H9 (cell line): ENCODE results near the gene CCNG1. TPM values are rescaled to one million over a fixed set of nuclear protein-coding genes. Genes with fewer than 3 reads are reported as not detected.
A peak's percentile ranks its signal among the peaks of the same experiment; 100 is the strongest.

Experiments
- DNase-seq: peaks from one replicate; pipeline ENCODE4 v3.0.0-alpha.2; 2017
- H2AFZ ChIP-seq: one replicate; pipeline ENCODE4 v1.6.1; 2013; ENCODE audit warnings: mild to moderate bottlenecking, low read length, control low read depth, moderate library complexity
- H2AK5ac ChIP-seq: 2 replicates; pipeline ENCODE4 v1.6.1; 2013; ENCODE audit warnings: low read length, control low read depth, mixed read lengths; ENCODE audit not compliant: insufficient read length
- H2BK120ac ChIP-seq: one replicate; pipeline ENCODE4 v1.6.1; 2013; ENCODE audit warnings: low read depth, mild to moderate bottlenecking, low read length, control low read depth, inconsistent platforms; ENCODE audit not compliant: poor library complexity, severe bottlenecking
- H2BK12ac ChIP-seq: 2 replicates; pipeline ENCODE4 v1.6.1; 2013; ENCODE audit warnings: low read length, control low read depth, mixed read lengths, low read depth; ENCODE audit not compliant: insufficient read length
- H2BK15ac ChIP-seq: 2 replicates; pipeline ENCODE4 v1.6.1; 2013; ENCODE audit warnings: low read depth, low read length, control low read depth
- H2BK20ac ChIP-seq: one replicate; pipeline ENCODE4 v1.6.1; 2013; ENCODE audit warnings: low read depth, mild to moderate bottlenecking, low read length, control low read depth, inconsistent platforms; ENCODE audit not compliant: poor library complexity, severe bottlenecking
- H2BK5ac ChIP-seq: 2 replicates; pipeline ENCODE4 v1.6.1; 2013; ENCODE audit warnings: low read length, control low read depth, mixed read lengths; ENCODE audit not compliant: insufficient read length
- H3K14ac ChIP-seq: 2 replicates; pipeline ENCODE4 v1.6.1; 2013; ENCODE audit warnings: low read length, control low read depth; ENCODE audit not compliant: insufficient read depth
- H3K18ac ChIP-seq: 2 replicates; pipeline ENCODE4 v1.6.1; 2013; ENCODE audit warnings: low read depth, mild to moderate bottlenecking, mixed read lengths, low read length, control low read depth; ENCODE audit not compliant: insufficient read length
- H3K23ac ChIP-seq: 2 replicates; pipeline ENCODE4 v1.6.1; 2013; ENCODE audit warnings: low read length, control low read depth, mixed read lengths, low read depth; ENCODE audit not compliant: insufficient read length
- H3K23me2 ChIP-seq: 2 replicates; pipeline ENCODE4 v1.6.1; 2013; ENCODE audit warnings: low read depth, mild to moderate bottlenecking, mixed read lengths, low read length, control low read depth; ENCODE audit not compliant: insufficient read length, poor library complexity, severe bottlenecking
- H3K27ac ChIP-seq: 2 replicates; pipeline ENCODE4 v1.5.1; 2013; ENCODE audit warnings: low read length, control low read depth, mixed read lengths, low read depth; ENCODE audit not compliant: insufficient read length
- H3K27me3 ChIP-seq: 2 replicates; pipeline ENCODE4 v1.6.1; 2013; ENCODE audit warnings: low read length, control low read depth, inconsistent platforms; ENCODE audit not compliant: insufficient read depth
- H3K4ac ChIP-seq: 2 replicates; pipeline ENCODE4 v1.6.1; 2013; ENCODE audit warnings: low read depth, mild to moderate bottlenecking, control low read depth, inconsistent platforms, low read length, moderate library complexity
- H3K4me1 ChIP-seq: 2 replicates; pipeline ENCODE4 v1.6.1; 2013; ENCODE audit warnings: low read length, control low read depth, inconsistent platforms; ENCODE audit not compliant: insufficient read depth
- H3K4me2 ChIP-seq: 2 replicates; pipeline ENCODE4 v1.6.1; 2013; ENCODE audit warnings: low read length, control low read depth, mixed read lengths; ENCODE audit not compliant: insufficient read length, insufficient read depth
- H3K56ac ChIP-seq: 2 replicates; pipeline ENCODE4 v1.6.1; 2013; ENCODE audit warnings: low read depth, mild to moderate bottlenecking, mixed read lengths, low read length, control low read depth; ENCODE audit not compliant: insufficient read length
- H3K79me1 ChIP-seq: 2 replicates; pipeline ENCODE4 v1.6.1; 2013; ENCODE audit warnings: low read depth, mild to moderate bottlenecking, moderate library complexity, low read length, control low read depth, inconsistent platforms; ENCODE audit not compliant: insufficient read depth, poor library complexity, severe bottlenecking
- H3K79me2 ChIP-seq: 2 replicates; pipeline ENCODE4 v1.6.1; 2013; ENCODE audit warnings: low read length, control low read depth, inconsistent platforms; ENCODE audit not compliant: insufficient read depth
- H3K9ac ChIP-seq: 2 replicates; pipeline ENCODE4 v1.6.1; 2013; ENCODE audit warnings: low read length, control low read depth, mixed read lengths; ENCODE audit not compliant: insufficient read length; ENCODE audit errors: extremely low read depth
- H3K9me3 ChIP-seq: one replicate; pipeline ENCODE4 v1.6.1; 2013; ENCODE audit warnings: low read depth, low read length, inconsistent platforms; ENCODE audit not compliant: control insufficient read depth
- H3T11ph ChIP-seq: one replicate; pipeline ENCODE4 v1.6.1; 2013; ENCODE audit warnings: mild to moderate bottlenecking, low read length, control low read depth, inconsistent platforms
- H4K20me1 ChIP-seq: one replicate; pipeline ENCODE4 v1.6.1; 2013; ENCODE audit not compliant: control insufficient read depth, insufficient read length, insufficient read depth
- H4K5ac ChIP-seq: 2 replicates; pipeline ENCODE4 v1.6.1; 2013; ENCODE audit warnings: low read depth, mild to moderate bottlenecking, mixed read lengths, low read length, control low read depth; ENCODE audit not compliant: insufficient read length
- H4K8ac ChIP-seq: replicated peaks from 2 replicates; pipeline ENCODE4 v1.6.1; 2013; ENCODE audit warnings: low read length, control low read depth, mixed read lengths, low read depth; ENCODE audit not compliant: insufficient read length
- H4K91ac ChIP-seq: 2 replicates; pipeline ENCODE4 v1.6.1; 2013; ENCODE audit warnings: low read depth, mild to moderate bottlenecking, moderate library complexity, mixed read lengths, low read length, control low read depth; ENCODE audit not compliant: insufficient read length
- H3K27ac Mint-ChIP-seq, 3 experiments: 2 replicates in 2 of 3; 3 replicates in 1 of 3; pipeline ENCODE4 v1.8.0; 2020 to 2021; ENCODE audit warnings: mixed read lengths in 3 of 3, mild to moderate bottlenecking in 1 of 3, moderate library complexity in 1 of 3
- H3K27me3 Mint-ChIP-seq: 2 replicates; pipeline ENCODE4 v1.8.0; 2021; ENCODE audit warnings: low read depth, mild to moderate bottlenecking, moderate library complexity, mixed read lengths
- H3K36me3 Mint-ChIP-seq, 3 experiments: 2 replicates in 2 of 3; 3 replicates in 1 of 3; pipeline ENCODE4 v1.8.0; 2020 to 2021; ENCODE audit warnings: low read depth in 3 of 3, mixed read lengths in 3 of 3; ENCODE audit not compliant: insufficient read depth in 1 of 3
- H3K4me1 Mint-ChIP-seq, 2 experiments: 2 replicates each; pipeline ENCODE4 v1.8.0; 2020; ENCODE audit warnings: mixed read lengths in 2 of 2
- H3K4me3 Mint-ChIP-seq, 2 experiments: 2 replicates in 1 of 2; 3 replicates in 1 of 2; pipeline ENCODE4 v1.8.0; 2020 to 2021; ENCODE audit warnings: mild to moderate bottlenecking in 2 of 2, mixed read lengths in 2 of 2, moderate library complexity in 1 of 2
- H3K9me3 Mint-ChIP-seq, 2 experiments: 2 replicates in 1 of 2; 3 replicates in 1 of 2; pipeline ENCODE4 v1.8.0; 2020; ENCODE audit warnings: mild to moderate bottlenecking in 2 of 2, mixed read lengths in 2 of 2, moderate library complexity in 1 of 2
- WGBS: extraction: QIAGEN DNeasy Blood & Tissue Kit; methylation state at CpG from one replicate; pipeline ENCODE4 v1.1.7; 2013; ENCODE audit warnings: missing lambda C conversion rate, low lambda C conversion rate, mixed read lengths; ENCODE audit not compliant: insufficient read length; ENCODE audit errors: extremely low coverage; 5-methylcytosine and 5-hydroxymethylcytosine counted together
- total RNA-seq: library from RNA; stranded (reverse); gene quantifications from 2 replicates; pipeline ENCODE4 v1.2.1, GENCODE V29; 2021
- TF ChIP-seq, protein P1 (sequence below): fragments of 200-600 bp; sonication (generic); conservative IDR thresholded peaks from 3 replicates; pipeline ENCODE4 v1.8.0; 2021; ENCODE audit warnings: antibody characterized with exemption, mild to moderate bottlenecking

Gene CCNG1
- total RNA-seq, 1 experiment from 2014 or later: 521 TPM

DNA sequence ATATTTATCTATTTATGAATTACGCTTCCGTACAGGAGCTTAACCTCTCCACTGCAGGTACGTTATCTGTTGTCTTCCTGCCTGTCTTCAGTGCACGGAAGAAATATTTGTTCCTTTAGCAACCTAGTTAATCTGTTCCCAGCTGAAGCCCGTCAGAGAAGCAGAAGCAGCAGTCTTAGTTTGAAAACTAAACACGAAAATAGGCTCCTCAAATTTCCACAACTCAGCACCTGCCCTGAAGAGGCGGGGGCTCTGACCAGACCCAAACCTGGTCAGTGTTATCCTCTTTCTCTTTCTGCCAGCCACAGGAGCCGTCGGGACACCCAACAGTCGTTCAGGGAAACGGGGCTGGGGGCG lies 22.0 kb downstream of the CCNG1 start:
- Histone ChIP-seq H2AK5ac (no peak overlapping the region), H2BK15ac (no peak overlapping the region), H4K91ac (no peak overlapping the region), H3K4me2 (peak overlapping the region; percentile 89), H3K9ac (peak overlapping the region; percentile 82), H4K20me1 (no peaks in the 10 kb centered on the region), H4K5ac (no peak overlapping the region), H3K23me2 (peaks cover 4% of the 10 kb centered on the region), H3K79me1 (peaks cover 4% of the 10 kb centered on the region), H3K79me2 (no peaks in the 10 kb centered on the region; the same call in 1 of the 2 replicates), H3K4me1 (no peaks in the 10 kb centered on the region), H2AFZ (no peak overlapping the region), H2BK20ac (no peak overlapping the region), H3K14ac (peak overlapping the region; percentile 86), H2BK120ac (no peak overlapping the region), H3K18ac (peak overlapping the region; percentile 90), H3K9me3 (no peaks in the 10 kb centered on the region), H3K23ac (no peak overlapping the region), H2BK12ac (no peak overlapping the region), H3K27me3 (no peaks in the 10 kb centered on the region; the same call in 1 of the 2 replicates), H3K56ac (no peak overlapping the region), H3K4ac (no peak overlapping the region), H2BK5ac (no peak overlapping the region), H4K8ac (no peak overlapping the region), H3K27ac (peak overlapping the region; percentile 98), H3T11ph (no peak overlapping the region)
- peaks cover 24 to 44% (median 32%) of the 10 kb centered on the region in 3 experiments for H3K36me3 Mint-ChIP-seq
- TF ChIP-seq, protein P1, sequence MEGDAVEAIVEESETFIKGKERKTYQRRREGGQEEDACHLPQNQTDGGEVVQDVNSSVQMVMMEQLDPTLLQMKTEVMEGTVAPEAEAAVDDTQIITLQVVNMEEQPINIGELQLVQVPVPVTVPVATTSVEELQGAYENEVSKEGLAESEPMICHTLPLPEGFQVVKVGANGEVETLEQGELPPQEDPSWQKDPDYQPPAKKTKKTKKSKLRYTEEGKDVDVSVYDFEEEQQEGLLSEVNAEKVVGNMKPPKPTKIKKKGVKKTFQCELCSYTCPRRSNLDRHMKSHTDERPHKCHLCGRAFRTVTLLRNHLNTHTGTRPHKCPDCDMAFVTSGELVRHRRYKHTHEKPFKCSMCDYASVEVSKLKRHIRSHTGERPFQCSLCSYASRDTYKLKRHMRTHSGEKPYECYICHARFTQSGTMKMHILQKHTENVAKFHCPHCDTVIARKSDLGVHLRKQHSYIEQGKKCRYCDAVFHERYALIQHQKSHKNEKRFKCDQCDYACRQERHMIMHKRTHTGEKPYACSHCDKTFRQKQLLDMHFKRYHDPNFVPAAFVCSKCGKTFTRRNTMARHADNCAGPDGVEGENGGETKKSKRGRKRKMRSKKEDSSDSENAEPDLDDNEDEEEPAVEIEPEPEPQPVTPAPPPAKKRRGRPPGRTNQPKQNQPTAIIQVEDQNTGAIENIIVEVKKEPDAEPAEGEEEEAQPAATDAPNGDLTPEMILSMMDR: no peak
- peak overlapping the region; percentile 93 to 99 for H3K4me3 Mint-ChIP-seq
- no peaks in the 10 kb centered on the region for H3K9me3 Mint-ChIP-seq
- DNase-seq: no peak
- H3K27ac Mint-ChIP-seq: peak overlapping the region; percentile 99 to 100 (median 100)
- H3K4me1 Mint-ChIP-seq: peaks cover 11 to 25% of the 10 kb centered on the region in 2 experiments
- no CpG with 5 or more reads among the region's 12 CpGs for WGBS
- H3K27me3 Mint-ChIP-seq: peaks cover 3% of the 10 kb centered on the region; the same call in 1 of the 2 replicates
